ENCODE measurements around the gene DUXB. TPM values are rescaled to one million over a fixed set of nuclear protein-coding genes. Genes with fewer than 3 reads are reported as not detected.

Gene DUXB
- total RNA-seq, 6 experiments from 2014 or later: not detected

DNA sequence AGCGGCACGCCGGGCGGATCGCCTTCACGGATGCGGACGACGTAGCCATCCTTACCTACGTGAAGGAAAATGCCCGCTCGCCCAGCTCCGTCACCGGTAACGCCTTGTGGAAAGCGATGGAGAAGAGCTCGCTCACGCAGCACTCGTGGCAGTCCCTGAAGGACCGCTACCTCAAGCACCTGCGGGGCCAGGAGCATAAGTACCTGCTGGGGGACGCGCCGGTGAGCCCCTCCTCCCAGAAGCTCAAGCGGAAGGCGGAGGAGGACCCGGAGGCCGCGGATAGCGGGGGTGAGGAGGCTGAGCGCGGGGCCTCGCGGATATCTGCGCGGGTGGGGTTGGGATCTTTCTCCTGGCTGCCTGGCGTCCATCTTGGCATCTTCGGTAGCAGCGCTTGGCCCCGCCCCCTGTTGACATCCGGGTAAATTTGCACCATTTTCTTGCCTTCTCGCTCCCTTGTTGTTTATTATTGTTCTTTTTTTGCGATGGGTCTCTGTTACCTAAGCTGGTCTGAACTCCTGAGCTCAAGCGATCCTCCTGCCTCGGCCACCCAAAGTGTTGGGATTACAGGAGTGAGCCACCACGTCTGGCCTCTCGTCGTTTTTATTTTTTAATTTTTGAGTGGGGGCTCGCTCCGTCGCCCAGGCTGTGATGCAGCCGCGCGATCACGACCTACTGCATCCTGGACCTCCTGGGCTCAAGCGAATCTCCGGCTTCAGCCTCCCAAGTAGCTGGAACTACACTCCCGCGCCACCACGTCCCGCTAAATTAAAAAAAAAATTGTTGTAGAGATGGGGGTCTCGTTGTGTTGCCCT, 52.8 kb downstream of the DUXB start:
- TF ChIP-seq CTCF (IDR thresholded peaks at IDR 0.05): no peak
- Mint-ChIP-seq H3K27ac (peak overlapping the region; percentile 93), H3K36me3 (ENCODE audit: low read depth) (peaks cover 41% of the 10 kb centered on the region), H3K9me3 (no peaks in the 10 kb centered on the region), H3K4me1 (ENCODE audit: low read depth) (peaks cover 59% of the 10 kb centered on the region), H3K27me3 (ENCODE audit: insufficient read depth) (no peaks in the 10 kb centered on the region; the same call in 1 of the 2 replicates), H3K4me3 (peak overlapping the region; percentile 90)
- DNase-seq: peak; percentile 57

DNA sequence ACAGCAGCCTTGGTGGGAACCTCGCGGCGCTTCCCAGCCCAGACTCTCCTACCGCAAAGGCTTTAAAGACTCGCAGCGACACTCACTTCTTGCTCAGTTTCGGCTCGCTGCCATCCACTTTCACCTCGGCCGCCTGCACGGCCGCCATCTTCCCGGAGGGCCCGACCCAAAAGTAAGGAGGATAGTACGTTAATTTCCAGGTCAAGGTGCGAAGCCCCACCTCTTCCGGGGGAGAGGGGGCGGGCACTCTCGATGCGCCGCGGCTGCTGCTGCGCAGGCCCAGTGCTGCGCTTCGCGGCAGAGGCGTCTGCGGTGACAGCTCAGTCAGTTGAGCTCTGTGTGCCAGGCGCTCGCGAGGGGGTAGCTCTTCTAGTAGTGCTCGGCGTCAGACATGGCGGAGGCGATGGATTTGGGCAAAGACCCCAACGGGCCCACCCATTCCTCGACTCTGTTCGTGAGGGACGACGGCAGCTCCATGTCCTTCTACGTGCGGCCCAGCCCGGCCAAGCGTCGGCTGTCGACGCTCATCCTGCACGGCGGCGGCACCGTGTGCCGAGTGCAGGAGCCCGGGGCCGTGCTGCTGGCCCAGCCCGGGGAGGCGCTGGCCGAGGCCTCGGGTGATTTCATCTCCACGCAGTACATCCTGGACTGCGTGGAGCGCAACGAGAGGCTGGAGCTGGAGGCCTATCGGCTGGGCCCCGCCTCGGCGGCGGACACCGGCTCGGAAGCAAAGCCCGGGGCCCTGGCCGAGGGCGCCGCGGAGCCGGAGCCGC, 53.6 kb downstream of the DUXB start, which contains the start of the genes KARS1 and TERF2IP:
KARS1 (minus strand) TSS at position 174 of the 773 bp plus-strand sequence; CDS start at position 148, 26 bp downstream.
TERF2IP (plus strand) TSS at position 282 of the 773 bp plus-strand sequence; CDS start at position 392, 110 bp downstream.
- Mint-ChIP-seq H3K9me3 (no peaks in the 10 kb centered on the region), H3K4me1 (ENCODE audit: low read depth) (peaks cover 51% of the 10 kb centered on the region), H3K36me3 (ENCODE audit: low read depth) (peaks cover 42% of the 10 kb centered on the region)

GRCh38 chr16:75647112-75647491, 54.2 kb downstream of the DUXB start:
- no peak for DNase-seq
- peak overlapping the region; percentile 90 for H3K4me3 Mint-ChIP-seq
- H3K27me3 Mint-ChIP-seq (ENCODE audit: insufficient read depth): no peaks in the 10 kb centered on the region; the same call in 1 of the 2 replicates
- peaks cover 45% of the 10 kb centered on the region for H3K4me1 Mint-ChIP-seq (ENCODE audit: low read depth)
- H3K27ac Mint-ChIP-seq: peak overlapping the region; percentile 89
- H3K9me3 Mint-ChIP-seq: no peaks in the 10 kb centered on the region
- TF ChIP-seq CTCF (IDR thresholded peaks at IDR 0.05): no peak
- peaks cover 42% of the 10 kb centered on the region for H3K36me3 Mint-ChIP-seq (ENCODE audit: low read depth)

More for the DNA sequence above, 53.6 kb downstream of the DUXB start, which contains the start of the genes KARS1 and TERF2IP:
- peak within 1 kb of the TSS; percentile 93 for H3K27ac Mint-ChIP-seq
- H3K27me3 Mint-ChIP-seq (ENCODE audit: insufficient read depth): no peaks in the 10 kb centered on the region; the same call in 1 of the 2 replicates
- peak within 1 kb of the TSS; percentile 90 for H3K4me3 Mint-ChIP-seq
- TF ChIP-seq CTCF (IDR thresholded peaks at IDR 0.05): no peak
- peak; percentile 91 for DNase-seq

GRCh38 chr16:75644240-75645012, 56.8 kb downstream of the DUXB start:
- no peaks in the 10 kb centered on the region; the same call in 1 of the 2 replicates for H3K27me3 Mint-ChIP-seq (ENCODE audit: insufficient read depth)
- H3K27ac Mint-ChIP-seq: no peak overlapping the region; the same call in 1 of the 2 replicates
- no peaks in the 10 kb centered on the region for H3K9me3 Mint-ChIP-seq
- no peak for DNase-seq
- peaks cover 21% of the 10 kb centered on the region for H3K4me1 Mint-ChIP-seq (ENCODE audit: low read depth)
- no peak for TF ChIP-seq CTCF (IDR thresholded peaks at IDR 0.05)
- H3K4me3 Mint-ChIP-seq: no peak overlapping the region; the same call in 1 of the 2 replicates
- peaks cover 47% of the 10 kb centered on the region for H3K36me3 Mint-ChIP-seq (ENCODE audit: low read depth)

Other genes with a start within 250 kb of the DUXB start
- 10 to 100 TPM in 4 of 6 experiments, 1 to 10 TPM in 2; 8.2 to 11.7 (median 10.6) TPM for gene TMEM170A, start 236.8 kb downstream of the DUXB start, total RNA-seq (2021; fragmentation: NEBNext Ultra II Directional; extraction: Animal tissue kit (Norgen Biotek cat#: 25700))
- gene CHST6, start 206.0 kb downstream of the DUXB start, total RNA-seq (2021; fragmentation: NEBNext Ultra II Directional; extraction: Animal tissue kit (Norgen Biotek cat#: 25700)): under 1 TPM in 2 of 6 experiments, not detected in 4; 0.05 TPM
- not detected for gene CHST5, start 165.4 kb downstream of the DUXB start, total RNA-seq (2021; fragmentation: NEBNext Ultra II Directional; extraction: Animal tissue kit (Norgen Biotek cat#: 25700))
- gene TMEM231, start 145.2 kb downstream of the DUXB start, total RNA-seq (2021; fragmentation: NEBNext Ultra II Directional; extraction: Animal tissue kit (Norgen Biotek cat#: 25700)): 10 to 100 TPM in 3 of 6 experiments, 1 to 10 TPM in 3; 9.0 to 14.5 (median 10.0) TPM
- 100 to 1,000 TPM in 3 of 6 experiments, 10 to 100 TPM in 3; 82.0 to 114 (median 100) TPM for gene GABARAPL2, start 135.1 kb downstream of the DUXB start, total RNA-seq (2021; fragmentation: NEBNext Ultra II Directional; extraction: Animal tissue kit (Norgen Biotek cat#: 25700))
- gene ADAT1, start 78.2 kb downstream of the DUXB start, total RNA-seq (2021; fragmentation: NEBNext Ultra II Directional; extraction: Animal tissue kit (Norgen Biotek cat#: 25700)): 10 to 100 TPM; 48.3 to 61.2 (median 55.0) TPM
- gene KARS1, start 53.8 kb downstream of the DUXB start, total RNA-seq (2021; fragmentation: NEBNext Ultra II Directional; extraction: Animal tissue kit (Norgen Biotek cat#: 25700)): 100 to 1,000 TPM; 135 to 158 (median 152) TPM
- gene TERF2IP, start 53.7 kb downstream of the DUXB start, total RNA-seq (2021; fragmentation: NEBNext Ultra II Directional; extraction: Animal tissue kit (Norgen Biotek cat#: 25700)): 10 to 100 TPM; 67.9 to 87.8 (median 70.6) TPM
- not detected for gene CPHXL2, start 24.5 kb downstream of the DUXB start, total RNA-seq (2021; fragmentation: NEBNext Ultra II Directional; extraction: Animal tissue kit (Norgen Biotek cat#: 25700))
- not detected for gene CPHXL, start 25.0 kb upstream of the DUXB start, total RNA-seq (2021; fragmentation: NEBNext Ultra II Directional; extraction: Animal tissue kit (Norgen Biotek cat#: 25700))